DOHH2 (cell line): ENCODE results near the gene OR11H6.

Experiments used
- CTCF ChIP-seq: fragments of 200-600 bp; sonication (generic); IDR thresholded peaks from one replicate; pipeline ENCODE4 v1.5.1; 2014; ENCODE audit warnings: antibody characterized with exemption, mild to moderate bottlenecking, low read depth, low read length; ENCODE audit not compliant: poor library complexity, severe bottlenecking
- EZH2phosphoT487 ChIP-seq: fragments of 200-600 bp; sonication (generic); IDR thresholded peaks from 2 replicates; pipeline ENCODE4 v1.6.1; 2017; ENCODE audit warnings: borderline replicate concordance, mild to moderate bottlenecking, antibody characterized with exemption, low read length, moderate library complexity, mixed read lengths

- TF ChIP-seq CTCF: no peak
- no peak for TF ChIP-seq EZH2phosphoT487
Observed at GRCh38 chr14:20180486-20180885, 43.0 kb upstream of the OR11H6 start.
